Gastrocnemius medialis (tissue), 4 donors: Measurements from ENCODE around the gene NEK10. TPM values are rescaled to one million over a fixed set of nuclear protein-coding genes. Genes with fewer than 3 reads are reported as not detected.
"Not testable (repeated sequence)": the region's sequence is repeated elsewhere in the genome, so short reads cannot be mapped to it uniquely, and the experiment has no call there.

ENCODE experiments used
- ATAC-seq, 2 donors: fragments of 150-250 bp; one replicate each; pipeline ENCODE4 v1.9.1; 2016
- DNase-seq, 2 donors: peaks; one replicate each; pipeline ENCODE4 v3.0.0-alpha.2; 2019
- H3K27ac ChIP-seq, 4 donors: fragments of 200-600 bp; sonication (generic); 1 replicate in 1 of 4; 2 replicates in 3 of 4; pipeline ENCODE4 v1.5.1; 2016 to 2018; ENCODE audit warnings: mild to moderate bottlenecking in 2 of 4, moderate library complexity in 1 of 4
- H3K27me3 ChIP-seq, 3 donors: fragments of 200-600 bp; sonication (generic) in 2 of 3; 1 replicate in 1 of 3; 2 replicates in 2 of 3; pipeline versions ENCODE4 v1.5.1 to v1.6.0; 2016 to 2019; ENCODE audit warnings: mild to moderate bottlenecking in 1 of 3, moderate library complexity in 1 of 3
- H3K36me3 ChIP-seq, 2 donors: fragments of 200-600 bp; sonication (generic) in 1 of 2; one replicate each; pipeline ENCODE4 v1.5.1; 2017 to 2018
- H3K4me1 ChIP-seq, 2 donors: fragments of 200-600 bp; sonication (generic) in 1 of 2; one replicate each; pipeline ENCODE4 v1.5.1; 2016 to 2017; ENCODE audit warnings: mild to moderate bottlenecking in 2 of 2
- H3K4me3 ChIP-seq, 4 donors: fragments of 200-600 bp; sonication (generic) in 3 of 4; 1 replicate in 1 of 4; 2 replicates in 3 of 4; pipeline ENCODE4 v1.5.1; 2016 to 2019; ENCODE audit warnings: mild to moderate bottlenecking in 2 of 4
- H3K9me3 ChIP-seq, 3 donors: fragments of 200-600 bp; sonication (generic) in 2 of 3; 1 replicate in 1 of 3; 2 replicates in 2 of 3; pipeline ENCODE4 v1.5.1; 2016 to 2019
- CTCF ChIP-seq, 5 experiments: fragments of 450-650 bp in 3 of 5; fragments of 200-600 bp in 2 of 5; sonication (generic) in 2 of 5; IDR thresholded peaks in 4 of 5; conservative IDR thresholded peaks in 1 of 5; 1 replicate in 4 of 5; 2 replicates in 1 of 5; pipeline ENCODE4 v1.5.1; 2016 to 2019; ENCODE audit warnings: antibody characterized with exemption in 5 of 5, mild to moderate bottlenecking in 3 of 5, moderate library complexity in 3 of 5
- POLR2A ChIP-seq, 2 donors: fragments of 450-650 bp; IDR thresholded peaks; one replicate each; pipeline ENCODE4 v1.6.1; 2017; ENCODE audit warnings: antibody characterized with exemption in 2 of 2, mild to moderate bottlenecking in 2 of 2, moderate library complexity in 2 of 2
- in situ Hi-C, 4 donors: fragments of 200-750 bp; cut with MboI; loops; one replicate each; pipeline versions ENCODE4 v1.15.0 to v1.8.0; 2017; ENCODE audit warnings: low sequenced_read_pairs in 4 of 4
- intact Hi-C: fragments of 100-400 bp; cut with DNase I; formaldehyde crosslinking; loops from one replicate; pipeline ENCODE4 v1.15.1; 2023; ENCODE audit warnings: low total_unique reads
- total RNA-seq, 4 donors: library from RNA; depleted of rRNA; stranded (reverse); fragments of >200 nt; gene quantifications; one replicate each; pipeline versions ENCODE4 v1.1.0 to v1.2.3, GENCODE V29; 2016

The NEK10 gene
- total RNA-seq, 4 donors from 2014 or later: 3.6 to 12.8 (median 7.5) TPM

GRCh38 chr3:27287052-27287451, 82.1 kb downstream of the NEK10 start:
- in situ Hi-C loops (no loop called here), intact Hi-C loops (no loop called here)
- Histone ChIP-seq H3K4me3 (no peak overlapping the region), H3K27ac (no peak overlapping the region), H3K4me1 (no peaks in the 10 kb centered on the region), H3K9me3 (no peaks in the 10 kb centered on the region), H3K27me3 (no peaks in the 10 kb centered on the region), H3K36me3 (no peaks in the 10 kb centered on the region)
- no peak for ATAC-seq
- TF ChIP-seq POLR2A (IDR thresholded peaks at IDR 0.05) (no peak), CTCF (IDR thresholded peaks at IDR 0.05 in 4 of 5, conservative IDR thresholded peaks at IDR 0.05 in 1 of 5) (no peak)
- DNase-seq: no peak

- H3K4me3 ChIP-seq, H3K9me3 ChIP-seq, intact Hi-C loops, H3K4me1 ChIP-seq, DNase-seq, in situ Hi-C loops, ATAC-seq, H3K27me3 ChIP-seq, H3K36me3 ChIP-seq, H3K27ac ChIP-seq: not testable (repeated sequence)
Observed at GRCh38 chr3:27286467-27286866, 82.7 kb downstream of the NEK10 start.

GRCh38 chr3:27285668-27286067, 83.5 kb downstream of the NEK10 start:
- TF ChIP-seq POLR2A (IDR thresholded peaks at IDR 0.05): no peak
- TF ChIP-seq CTCF (IDR thresholded peaks at IDR 0.05 in 4 of 5, conservative IDR thresholded peaks at IDR 0.05 in 1 of 5): no peak
- in situ Hi-C loops: no loop called here
- Histone ChIP-seq H3K9me3 (no peaks in the 10 kb centered on the region), H3K36me3 (no peaks in the 10 kb centered on the region), H3K4me1 (no peaks in the 10 kb centered on the region), H3K27ac (no peak overlapping the region), H3K27me3 (no peaks in the 10 kb centered on the region), H3K4me3 (no peak overlapping the region)
- ATAC-seq (no peak), DNase-seq (no peak)
- intact Hi-C loops: no loop called here

- Histone ChIP-seq H3K36me3 (no peaks in the 10 kb centered on the region), H3K9me3 (no peaks in the 10 kb centered on the region), H3K27ac (no peak overlapping the region), H3K27me3 (no peaks in the 10 kb centered on the region), H3K4me3 (no peak overlapping the region), H3K4me1 (no peaks in the 10 kb centered on the region)
- intact Hi-C loops (no loop called here), in situ Hi-C loops (no loop called here)
- DNase-seq: no peak
- TF ChIP-seq CTCF (IDR thresholded peaks at IDR 0.05 in 4 of 5, conservative IDR thresholded peaks at IDR 0.05 in 1 of 5) (no peak), POLR2A (IDR thresholded peaks at IDR 0.05) (no peak)
- ATAC-seq: no peak
Observed at GRCh38 chr3:27281671-27282150, 87.5 kb downstream of the NEK10 start.

- intact Hi-C loops: loop anchor here (2.0 kb wide), 1 partner anchor 144 kb away; no protein-coding TSS in a partner anchor
Observed at GRCh38 chr3:27279123-27279522, 90.1 kb downstream of the NEK10 start.

More at GRCh38 chr3:27279123-27279522, 90.1 kb downstream of the NEK10 start:
- in situ Hi-C loops: loop anchor here in 2 of 4 donors (10.0 kb wide), 1 partner anchor 144 kb away; no protein-coding TSS in a partner anchor
- H3K27me3 ChIP-seq: no peaks in the 10 kb centered on the region
- TF ChIP-seq CTCF (IDR thresholded peaks at IDR 0.05 in 4 of 5, conservative IDR thresholded peaks at IDR 0.05 in 1 of 5): peak in 1 of 5 experiments; percentile 24
- no peak for TF ChIP-seq POLR2A (IDR thresholded peaks at IDR 0.05)
- no peak overlapping the region for H3K27ac ChIP-seq
- DNase-seq (no peak), ATAC-seq (no peak)
- H3K36me3 ChIP-seq: no peaks in the 10 kb centered on the region
- no peaks in the 10 kb centered on the region for H3K9me3 ChIP-seq
- H3K4me3 ChIP-seq: no peak overlapping the region
- H3K4me1 ChIP-seq: no peaks in the 10 kb centered on the region
